ENCODE measurements around the gene HS2ST1. TPM values are rescaled to one million over a fixed set of nuclear protein-coding genes. Genes with fewer than 3 reads are reported as not detected.

HS2ST1 gene
- polyA plus RNA-seq, 5 donors, result 48.1 to 119 (median 89.6) TPM

Other genes starting within 250 kb of the HS2ST1 start
- 100 to 1,000 TPM in 3 of 5 donors, 10 to 100 TPM in 2; 83.0 to 115 (median 102) TPM for gene SH3GLB1, start 210.1 kb upstream of the HS2ST1 start, polyA plus RNA-seq (ENCODE audit: insufficient read depth in 1 of 5, insufficient read length in 5 of 5, low replicate concordance in 1 of 5)
- gene SELENOF, start 509 bp upstream of the HS2ST1 start, polyA plus RNA-seq (ENCODE audit: insufficient read depth in 1 of 5, insufficient read length in 5 of 5, low replicate concordance in 1 of 5), result 100 to 1,000 TPM; 253 to 300 (median 294) TPM